Stomach (tissue), 9 donors: ENCODE results near the gene RPTOR. TPM values are rescaled to one million over a fixed set of nuclear protein-coding genes. Genes with fewer than 3 reads are reported as not detected.

Experiments
- DNase-seq, 2 donors: peaks; one replicate each; pipeline versions ENCODE4 v3.0.0 to v3.0.0-alpha.2; 2013 to 2019
- H3K27ac ChIP-seq, 5 donors: fragments of 200-600 bp in 4 of 5; sonication (generic) in 4 of 5; one replicate each; pipeline ENCODE4 v1.5.1; 2013 to 2019; ENCODE audit warnings: mild to moderate bottlenecking in 1 of 5, moderate library complexity in 1 of 5
- H3K27me3 ChIP-seq, 3 donors: fragments of 200-600 bp; sonication (generic); one replicate each; pipeline ENCODE4 v1.5.1; 2017 to 2019; ENCODE audit warnings: mixed run types in 1 of 3
- H3K36me3 ChIP-seq, 4 donors: fragments of 200-600 bp; sonication (generic); 1 replicate in 3 of 4; 2 replicates in 1 of 4; pipeline ENCODE4 v1.5.1; 2016 to 2019
- H3K4me1 ChIP-seq, 4 donors: fragments of 200-600 bp; sonication (generic); one replicate each; pipeline ENCODE4 v1.5.1; 2016 to 2019
- H3K4me3 ChIP-seq, 4 donors: fragments of 200-600 bp; sonication (generic) in 3 of 4; one replicate each; pipeline ENCODE4 v1.5.1; 2016 to 2019; ENCODE audit warnings: mild to moderate bottlenecking in 1 of 4
- H3K9me3 ChIP-seq, 4 donors: fragments of 200-600 bp; sonication (generic); one replicate each; pipeline ENCODE4 v1.5.1; 2016 to 2019
- EP300 ChIP-seq: sonication (generic); formaldehyde crosslinking; IDR thresholded peaks from one replicate; pipeline ENCODE4 v1.6.1; 2017; ENCODE audit warnings: antibody characterized with exemption
- POLR2A ChIP-seq, 4 donors: fragments of 450-650 bp; IDR thresholded peaks; one replicate each; pipeline ENCODE4 v1.6.1; 2016; ENCODE audit warnings: antibody characterized with exemption in 4 of 4, control low read depth in 2 of 4, mild to moderate bottlenecking in 1 of 4, moderate library complexity in 1 of 4
- POLR2AphosphoS5 ChIP-seq, 3 donors: sonication (generic); formaldehyde crosslinking; IDR thresholded peaks; one replicate each; pipeline ENCODE4 v1.6.1; 2016; ENCODE audit warnings: antibody characterized with exemption in 3 of 3
- WGBS, 5 donors: extraction: QIAGEN DNeasy Blood & Tissue Kit in 3 of 5; methylation state at CpG; one replicate each; pipeline versions ENCODE4 v1.1.5 to v1.1.7; 2013 to 2018; 5-methylcytosine and 5-hydroxymethylcytosine counted together
- intact Hi-C: fragments of 100-400 bp; cut with DNase I; formaldehyde crosslinking; loops from one replicate; pipeline ENCODE4 v1.15.1; 2023; ENCODE audit warnings: low total_unique reads
- polyA plus RNA-seq, 3 donors: library from polyadenylated mRNA; stranded (reverse); fragments of 200-250 nt; gene quantifications; one replicate each; pipeline ENCODE4 v1.2.3, GENCODE V29; 2013
- total RNA-seq, 5 donors: library from RNA; depleted of rRNA; stranded (reverse); fragments of >200 nt; gene quantifications; one replicate each; pipeline versions ENCODE4 v1.1.0 to v1.2.3, GENCODE V29; 2014 to 2016
- TF ChIP-seq, protein P1 (sequence below), 7 experiments: fragments of 450-650 bp in 4 of 7; fragments of 200-600 bp in 3 of 7; sonication (generic) in 3 of 7; IDR thresholded peaks; one replicate each; pipeline ENCODE4 v1.5.1; 2016 to 2019; ENCODE audit warnings: antibody characterized with exemption in 7 of 7, control low read depth in 2 of 7, mild to moderate bottlenecking in 1 of 7
- donor health status: healthy with polysubstance abuse.
- donor health status: Bipolar disorder and iron deficiency.
- donor health status: healthy.

The RPTOR gene
- total and polyA plus RNA-seq, 8 donors: 3.8 to 103 (median 19.3) TPM

DNA sequence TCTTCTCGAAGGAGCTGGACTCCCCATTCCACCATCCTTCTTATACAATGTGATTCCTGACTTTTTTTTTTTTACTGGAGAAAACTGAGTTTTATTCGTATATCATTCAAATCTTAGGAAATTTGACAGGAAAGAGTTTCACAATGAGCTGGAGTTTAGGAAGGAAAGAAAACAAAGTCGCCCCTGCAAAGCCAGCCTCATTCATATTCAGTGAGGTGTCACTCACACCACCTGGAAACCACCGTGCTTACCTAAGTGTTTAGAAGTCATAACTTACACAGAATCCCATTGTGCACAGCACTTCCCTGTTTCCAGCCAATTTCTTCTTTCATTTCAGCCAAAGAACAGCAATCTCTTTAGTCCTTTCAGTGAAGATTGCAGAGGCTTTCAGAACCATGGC, 356.7 kb downstream of the RPTOR start:
- intact Hi-C loops: no loop called here
- H3K27ac ChIP-seq: peak overlapping the region in 3 of 5 donors; percentile 32 to 33 (median 33)
- no peaks in the 10 kb centered on the region for H3K27me3 ChIP-seq
- H3K4me1 ChIP-seq: peaks cover 0 to 11% (median 7%) of the 10 kb centered on the region in 4 donors
- no peaks in the 10 kb centered on the region for H3K9me3 ChIP-seq
- TF ChIP-seq POLR2A (IDR thresholded peaks at IDR 0.05) (no peak), POLR2AphosphoS5 (IDR thresholded peaks at IDR 0.05) (no peak), EP300 (no peak)
- TF ChIP-seq, protein P1, sequence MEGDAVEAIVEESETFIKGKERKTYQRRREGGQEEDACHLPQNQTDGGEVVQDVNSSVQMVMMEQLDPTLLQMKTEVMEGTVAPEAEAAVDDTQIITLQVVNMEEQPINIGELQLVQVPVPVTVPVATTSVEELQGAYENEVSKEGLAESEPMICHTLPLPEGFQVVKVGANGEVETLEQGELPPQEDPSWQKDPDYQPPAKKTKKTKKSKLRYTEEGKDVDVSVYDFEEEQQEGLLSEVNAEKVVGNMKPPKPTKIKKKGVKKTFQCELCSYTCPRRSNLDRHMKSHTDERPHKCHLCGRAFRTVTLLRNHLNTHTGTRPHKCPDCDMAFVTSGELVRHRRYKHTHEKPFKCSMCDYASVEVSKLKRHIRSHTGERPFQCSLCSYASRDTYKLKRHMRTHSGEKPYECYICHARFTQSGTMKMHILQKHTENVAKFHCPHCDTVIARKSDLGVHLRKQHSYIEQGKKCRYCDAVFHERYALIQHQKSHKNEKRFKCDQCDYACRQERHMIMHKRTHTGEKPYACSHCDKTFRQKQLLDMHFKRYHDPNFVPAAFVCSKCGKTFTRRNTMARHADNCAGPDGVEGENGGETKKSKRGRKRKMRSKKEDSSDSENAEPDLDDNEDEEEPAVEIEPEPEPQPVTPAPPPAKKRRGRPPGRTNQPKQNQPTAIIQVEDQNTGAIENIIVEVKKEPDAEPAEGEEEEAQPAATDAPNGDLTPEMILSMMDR (IDR thresholded peaks at IDR 0.05): no peak
- DNase-seq: peak in 1 of 2 donors; percentile 42
- 55 to 69% (median 57%) methylated on average over 4 of the region's 4 CpGs for WGBS, 5 donors
- no peak overlapping the region for H3K4me3 ChIP-seq
- peaks cover under 1 to 83% (median 48%) of the 10 kb centered on the region in 4 donors for H3K36me3 ChIP-seq

DNA sequence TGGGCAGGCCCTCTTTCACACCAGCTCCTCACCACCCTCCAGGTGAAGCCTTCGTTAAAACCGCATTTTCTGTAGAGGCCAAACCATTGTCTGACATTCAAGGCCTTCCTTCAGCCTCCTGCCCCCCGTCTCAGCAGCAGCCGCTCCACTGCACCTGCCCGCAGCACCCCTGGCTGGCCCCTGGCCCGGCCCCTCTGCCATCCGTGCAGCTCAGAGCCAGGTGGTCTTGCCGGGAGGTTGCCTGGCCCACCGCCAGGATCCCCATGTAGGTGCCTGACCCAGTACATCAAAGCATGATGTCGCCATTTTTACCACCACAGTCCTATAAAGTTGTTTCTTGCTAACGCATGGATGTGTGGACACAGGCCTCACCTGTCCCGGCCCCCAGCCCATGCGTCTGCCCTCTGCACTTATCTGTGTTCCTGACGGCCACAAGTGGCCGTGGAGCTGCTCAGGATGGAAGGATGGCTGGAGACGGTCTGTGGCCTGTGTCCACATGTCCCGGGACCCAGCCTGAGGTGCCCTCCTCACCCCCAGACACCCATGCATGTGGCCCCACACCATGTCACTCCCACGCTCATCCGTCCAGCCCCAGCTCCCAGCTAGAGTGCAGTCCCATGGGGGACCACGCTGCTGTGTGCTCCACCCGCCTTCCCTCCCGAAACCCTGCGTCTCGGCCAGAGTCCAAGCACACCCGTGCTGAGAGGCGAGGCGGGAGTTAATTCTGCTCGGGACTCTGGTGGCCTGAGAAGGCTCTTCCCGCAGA, 357.7 kb downstream of the RPTOR start:
- H3K4me3 ChIP-seq: no peak overlapping the region
- intact Hi-C loops: no loop called here
- H3K9me3 ChIP-seq: no peaks in the 10 kb centered on the region
- H3K27me3 ChIP-seq: no peaks in the 10 kb centered on the region
- H3K4me1 ChIP-seq: peaks cover 0 to 11% (median 7%) of the 10 kb centered on the region in 4 donors
- peaks cover 7 to 83% (median 52%) of the 10 kb centered on the region in 4 donors for H3K36me3 ChIP-seq
- TF ChIP-seq, protein P1 (IDR thresholded peaks at IDR 0.05): no peak
- TF ChIP-seq EP300 (no peak), POLR2A (IDR thresholded peaks at IDR 0.05) (no peak), POLR2AphosphoS5 (IDR thresholded peaks at IDR 0.05) (no peak)
- H3K27ac ChIP-seq: no peak overlapping the region
- WGBS, 5 donors: 87 to 92% (median 92%) methylated on average over 27 to 29 of the region's 29 CpGs
- DNase-seq: no peak

DNA sequence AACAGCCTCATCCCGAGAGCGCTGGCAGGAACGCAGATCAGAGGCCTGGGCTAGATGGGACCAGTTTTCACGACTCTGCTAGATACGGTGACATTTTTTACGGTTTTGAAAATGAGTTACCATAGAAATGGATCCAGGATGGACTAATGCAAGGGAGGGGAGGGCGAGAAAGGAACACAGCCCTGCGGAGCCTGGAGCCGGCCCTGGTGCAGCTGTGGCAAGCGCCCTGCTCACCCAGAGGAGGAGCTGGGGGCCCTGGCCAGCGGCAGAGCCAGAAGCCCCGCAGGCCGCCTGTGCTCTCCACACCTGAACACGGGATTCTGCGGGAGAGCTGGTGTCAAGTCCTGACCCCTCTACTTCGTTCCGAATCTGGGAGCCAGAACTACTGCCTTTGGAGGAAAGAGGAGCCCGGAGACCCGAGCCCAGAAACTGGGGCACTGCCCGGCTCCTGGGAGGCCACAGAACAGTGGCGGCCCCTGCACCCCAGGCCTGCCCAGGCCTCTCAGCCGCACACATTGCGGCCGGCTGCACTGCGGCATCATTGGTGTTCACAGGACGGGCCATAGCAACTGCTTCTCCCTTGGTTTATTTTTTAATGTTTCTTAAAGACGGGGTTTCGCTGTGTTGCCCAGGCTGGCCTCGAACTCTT, 358.4 kb downstream of the RPTOR start:
- 96 to 97% (median 97%) methylated on average over 29 of the region's 29 CpGs for WGBS, 5 donors
- DNase-seq: no peak
- Histone ChIP-seq H3K9me3 (no peaks in the 10 kb centered on the region), H3K4me3 (no peak overlapping the region), H3K36me3 (peaks cover 7 to 86% (median 59%) of the 10 kb centered on the region in 4 donors), H3K4me1 (peaks cover 0 to 11% (median 7%) of the 10 kb centered on the region in 4 donors), H3K27me3 (no peaks in the 10 kb centered on the region), H3K27ac (no peak overlapping the region)
- intact Hi-C loops: no loop called here
- TF ChIP-seq POLR2AphosphoS5 (IDR thresholded peaks at IDR 0.05): no peak
- TF ChIP-seq POLR2A (IDR thresholded peaks at IDR 0.05): no peak
- no peak for TF ChIP-seq EP300
- TF ChIP-seq, protein P1 (IDR thresholded peaks at IDR 0.05): no peak

DNA sequence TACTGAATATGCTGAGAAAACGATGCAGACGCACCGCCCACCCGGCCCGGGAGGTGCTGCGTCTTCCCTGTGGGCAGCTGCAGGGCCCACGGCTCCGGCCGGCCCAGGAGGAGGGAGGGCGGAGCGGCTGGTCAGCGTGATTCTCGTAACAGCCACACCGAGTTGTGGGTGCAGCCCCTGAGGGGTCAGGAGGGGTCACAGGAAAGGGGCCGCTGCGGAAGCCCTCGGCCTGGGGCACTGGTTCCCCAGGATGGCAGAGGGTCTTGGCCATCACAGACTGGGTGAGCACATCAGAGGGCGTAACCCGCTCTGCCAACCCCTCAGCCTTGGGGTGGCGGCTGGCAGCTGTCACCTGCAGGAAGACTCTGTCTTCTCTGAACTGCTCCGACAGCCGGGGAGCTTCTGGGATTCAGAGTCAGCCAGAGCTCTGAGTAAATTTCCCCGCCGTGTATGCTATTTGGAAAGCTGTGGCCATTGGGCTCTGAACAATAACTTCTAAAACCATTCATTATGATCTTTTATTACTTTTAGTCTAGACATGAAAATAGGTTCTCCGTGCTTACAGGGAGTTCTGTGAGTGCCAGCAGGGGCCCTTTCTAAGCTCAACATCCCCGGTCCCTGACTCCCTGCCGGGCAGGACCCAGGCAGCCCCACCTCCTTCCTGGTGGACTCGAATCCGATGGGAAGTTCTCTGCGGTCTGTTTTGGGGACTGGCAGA, 359.6 kb downstream of the RPTOR start:
- H3K4me1 ChIP-seq: peaks cover 0 to 11% (median 7%) of the 10 kb centered on the region in 4 donors
- intact Hi-C loops: no loop called here
- H3K27me3 ChIP-seq: no peaks in the 10 kb centered on the region
- H3K27ac ChIP-seq: no peak overlapping the region
- peaks cover 7 to 91% (median 69%) of the 10 kb centered on the region in 4 donors for H3K36me3 ChIP-seq
- no peak for DNase-seq
- H3K4me3 ChIP-seq: no peak overlapping the region
- TF ChIP-seq POLR2AphosphoS5 (IDR thresholded peaks at IDR 0.05) (no peak), POLR2A (IDR thresholded peaks at IDR 0.05) (no peak), EP300 (no peak)
- TF ChIP-seq, protein P1 (IDR thresholded peaks at IDR 0.05): no peak
- 86 to 92% (median 89%) methylated on average over 26 to 30 of the region's 30 CpGs for WGBS, 5 donors
- no peaks in the 10 kb centered on the region for H3K9me3 ChIP-seq
